WTC11 (cell line): Measurements from ENCODE around the gene SNX13. TPM values are rescaled to one million over a fixed set of nuclear protein-coding genes. Genes with fewer than 3 reads are reported as not detected.

Experiments
- ATAC-seq: fragments of 200-7000 bp; cut with Tn5 transposase; 2 replicates; pipeline ENCODE4 v1.10.0; 2021; ENCODE audit warnings: mild to moderate bottlenecking, moderate library complexity
- CTCF ChIA-PET: fragments of 300-600 bp; sonication (Branson Sonifier 250); formaldehyde crosslinking; loops from one replicate; lab custom pipeline; 2021; ENCODE audit warnings: antibody characterized with exemption; lab: Charles Lee
- POLR2A ChIA-PET: fragments of 350-600 bp; sonication (Branson Sonifier 250); formaldehyde crosslinking; loops from one replicate; lab custom pipeline; 2021; ENCODE audit warnings: antibody characterized with exemption; lab: Charles Lee
- DNase-seq: peaks from one replicate; pipeline ENCODE4 v3.0.0; 2021; ENCODE audit warnings: low spot score
- H3K27ac Mint-ChIP-seq: 2 replicates; pipeline ENCODE4 v1.8.0; 2021; ENCODE audit warnings: mixed read lengths
- H3K27me3 Mint-ChIP-seq: 2 replicates; pipeline ENCODE4 v1.8.0; 2021; ENCODE audit warnings: low read depth, mild to moderate bottlenecking, moderate library complexity, mixed read lengths
- H3K36me3 Mint-ChIP-seq: 2 replicates; pipeline ENCODE4 v1.8.0; 2021; ENCODE audit warnings: mixed read lengths
- H3K4me1 Mint-ChIP-seq: 2 replicates; pipeline ENCODE4 v1.8.0; 2022; ENCODE audit warnings: mixed read lengths
- H3K4me3 Mint-ChIP-seq: 2 replicates; pipeline ENCODE4 v1.8.0; 2021; ENCODE audit warnings: mild to moderate bottlenecking, moderate library complexity, mixed read lengths
- H3K9me3 Mint-ChIP-seq: 2 replicates; pipeline ENCODE4 v1.8.0; 2021; ENCODE audit warnings: mixed read lengths
- ATF1 ChIP-seq: sonication (generic); formaldehyde crosslinking; IDR thresholded peaks from 2 replicates; pipeline ENCODE4 v1.8.1; 2023; ENCODE audit warnings: mild to moderate bottlenecking, moderate library complexity, missing genetic modification reagents
- CBFB ChIP-seq: sonication (generic); formaldehyde crosslinking; IDR thresholded peaks from 2 replicates; pipeline ENCODE4 v1.8.1; 2022; ENCODE audit warnings: mild to moderate bottlenecking, low read depth, missing genetic modification reagents
- CDX4 ChIP-seq: fragments of 250-450 bp; sonication (Bioruptor Pico); IDR thresholded peaks from 2 replicates; pipeline ENCODE4 v1.9.0; 2021; ENCODE audit warnings: moderate library complexity, mild to moderate bottlenecking, inconsistent platforms, borderline replicate concordance
- CREM ChIP-seq: sonication (generic); formaldehyde crosslinking; IDR thresholded peaks from 2 replicates; pipeline ENCODE4 v1.8.1; 2022; ENCODE audit warnings: mild to moderate bottlenecking, missing genetic modification reagents, moderate library complexity
- ELF4 ChIP-seq: sonication (generic); formaldehyde crosslinking; IDR thresholded peaks from 2 replicates; pipeline ENCODE4 v1.8.1; 2022; ENCODE audit warnings: low read depth, mild to moderate bottlenecking, moderate library complexity, missing genetic modification reagents
- ETV6 ChIP-seq: sonication (generic); formaldehyde crosslinking; IDR thresholded peaks from 2 replicates; pipeline ENCODE4 v1.8.1; 2022; ENCODE audit warnings: mild to moderate bottlenecking, missing genetic modification reagents
- FOXJ3 ChIP-seq: sonication (generic); formaldehyde crosslinking; IDR thresholded peaks from 2 replicates; pipeline ENCODE4 v1.9.0; 2021; ENCODE audit warnings: missing genetic modification reagents, mild to moderate bottlenecking, borderline replicate concordance
- IRF1 ChIP-seq: sonication (generic); formaldehyde crosslinking; IDR thresholded peaks from 2 replicates; pipeline ENCODE4 v1.8.0; 2023; ENCODE audit warnings: missing genetic modification reagents
- KAT7 ChIP-seq: sonication (generic); formaldehyde crosslinking; IDR thresholded peaks from 2 replicates; pipeline ENCODE4 v1.8.1; 2023; ENCODE audit warnings: missing genetic modification reagents, mild to moderate bottlenecking, borderline replicate concordance
- NFATC4 ChIP-seq: fragments of 250-450 bp; sonication (Bioruptor Pico); IDR thresholded peaks from 2 replicates; pipeline ENCODE4 v1.9.0; 2021; ENCODE audit warnings: mild to moderate bottlenecking
- NFE2L1 ChIP-seq: sonication (generic); formaldehyde crosslinking; IDR thresholded peaks from 2 replicates; pipeline ENCODE4 v1.8.1; 2023; ENCODE audit warnings: missing genetic modification reagents
- RELA ChIP-seq: sonication (generic); formaldehyde crosslinking; IDR thresholded peaks from 2 replicates; pipeline ENCODE4 v1.8.1; 2022; ENCODE audit warnings: missing genetic modification reagents, mild to moderate bottlenecking, borderline replicate concordance
- ZNF121 ChIP-seq: sonication (generic); formaldehyde crosslinking; IDR thresholded peaks from 2 replicates; pipeline ENCODE4 v1.8.0; 2023; ENCODE audit warnings: missing genetic modification reagents
- ZNF138 ChIP-seq: sonication (generic); formaldehyde crosslinking; conservative IDR thresholded peaks from 2 replicates; pipeline ENCODE4 v1.8.1; 2022; ENCODE audit warnings: mild to moderate bottlenecking, moderate library complexity, missing genetic modification reagents
- ZNF219 ChIP-seq: sonication (generic); formaldehyde crosslinking; IDR thresholded peaks from 2 replicates; pipeline ENCODE4 v1.8.0; 2023; ENCODE audit warnings: missing genetic modification reagents, mild to moderate bottlenecking, borderline replicate concordance
- ZNF232 ChIP-seq: sonication (generic); formaldehyde crosslinking; IDR thresholded peaks from 2 replicates; pipeline ENCODE4 v1.8.0; 2022; ENCODE audit warnings: mild to moderate bottlenecking, missing genetic modification reagents
- ZNF263 ChIP-seq: sonication (generic); formaldehyde crosslinking; IDR thresholded peaks from 2 replicates; pipeline ENCODE4 v1.8.1; 2022; ENCODE audit warnings: low read depth, mild to moderate bottlenecking, moderate library complexity, missing genetic modification reagents
- ZNF416 ChIP-seq: fragments of 250-450 bp; sonication (Bioruptor Pico); IDR thresholded peaks from 2 replicates; pipeline ENCODE4 v1.9.0; 2021; ENCODE audit warnings: mild to moderate bottlenecking, inconsistent platforms
- ZNF671 ChIP-seq: fragments of 250-450 bp; sonication (Bioruptor Pico); IDR thresholded peaks from 2 replicates; pipeline ENCODE4 v1.8.0; 2021; ENCODE audit warnings: mild to moderate bottlenecking
- total RNA-seq: library from RNA; stranded (reverse); gene quantifications from 3 replicates; pipeline ENCODE4 v1.2.3, GENCODE V29; 2021
- TF ChIP-seq, protein P1 (sequence below): sonication (generic); formaldehyde crosslinking; IDR thresholded peaks from 2 replicates; pipeline ENCODE4 v1.8.1; 2023; ENCODE audit warnings: mild to moderate bottlenecking, missing genetic modification reagents, borderline replicate concordance
- TF ChIP-seq, protein P2 (sequence below): fragments of 250-450 bp; sonication (Bioruptor Pico); IDR thresholded peaks from 2 replicates; pipeline ENCODE4 v1.9.0; 2021; ENCODE audit warnings: mild to moderate bottlenecking, borderline replicate concordance
- TF ChIP-seq, protein P3 (sequence below): sonication (generic); formaldehyde crosslinking; IDR thresholded peaks from 2 replicates; pipeline ENCODE4 v1.8.0; 2022; ENCODE audit warnings: mild to moderate bottlenecking, missing genetic modification reagents

SNX13 gene
- total RNA-seq, 1 experiment from 2014 or later, result 27.5 TPM

- TF ChIP-seq, protein P1, sequence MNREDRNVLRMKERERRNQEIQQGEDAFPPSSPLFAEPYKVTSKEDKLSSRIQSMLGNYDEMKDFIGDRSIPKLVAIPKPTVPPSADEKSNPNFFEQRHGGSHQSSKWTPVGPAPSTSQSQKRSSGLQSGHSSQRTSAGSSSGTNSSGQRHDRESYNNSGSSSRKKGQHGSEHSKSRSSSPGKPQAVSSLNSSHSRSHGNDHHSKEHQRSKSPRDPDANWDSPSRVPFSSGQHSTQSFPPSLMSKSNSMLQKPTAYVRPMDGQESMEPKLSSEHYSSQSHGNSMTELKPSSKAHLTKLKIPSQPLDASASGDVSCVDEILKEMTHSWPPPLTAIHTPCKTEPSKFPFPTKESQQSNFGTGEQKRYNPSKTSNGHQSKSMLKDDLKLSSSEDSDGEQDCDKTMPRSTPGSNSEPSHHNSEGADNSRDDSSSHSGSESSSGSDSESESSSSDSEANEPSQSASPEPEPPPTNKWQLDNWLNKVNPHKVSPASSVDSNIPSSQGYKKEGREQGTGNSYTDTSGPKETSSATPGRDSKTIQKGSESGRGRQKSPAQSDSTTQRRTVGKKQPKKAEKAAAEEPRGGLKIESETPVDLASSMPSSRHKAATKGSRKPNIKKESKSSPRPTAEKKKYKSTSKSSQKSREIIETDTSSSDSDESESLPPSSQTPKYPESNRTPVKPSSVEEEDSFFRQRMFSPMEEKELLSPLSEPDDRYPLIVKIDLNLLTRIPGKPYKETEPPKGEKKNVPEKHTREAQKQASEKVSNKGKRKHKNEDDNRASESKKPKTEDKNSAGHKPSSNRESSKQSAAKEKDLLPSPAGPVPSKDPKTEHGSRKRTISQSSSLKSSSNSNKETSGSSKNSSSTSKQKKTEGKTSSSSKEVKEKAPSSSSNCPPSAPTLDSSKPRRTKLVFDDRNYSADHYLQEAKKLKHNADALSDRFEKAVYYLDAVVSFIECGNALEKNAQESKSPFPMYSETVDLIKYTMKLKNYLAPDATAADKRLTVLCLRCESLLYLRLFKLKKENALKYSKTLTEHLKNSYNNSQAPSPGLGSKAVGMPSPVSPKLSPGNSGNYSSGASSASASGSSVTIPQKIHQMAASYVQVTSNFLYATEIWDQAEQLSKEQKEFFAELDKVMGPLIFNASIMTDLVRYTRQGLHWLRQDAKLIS, result no peak
- TF ChIP-seq ELF4 (no peak), ZNF416 (no peak), CBFB (no peak), NFE2L1 (CRISPR knock-in tag) (no peak), ZNF121 (CRISPR knock-in tag) (no peak), ZNF671 (CRISPR knock-in tag) (no peak), KAT7 (CRISPR knock-in tag) (no peak)
Observed at GRCh38 chr7:17971411-17971810, 31.1 kb upstream of the SNX13 start (continued).

- ATAC-seq (no peak), DNase-seq (no peak)
- Mint-ChIP-seq H3K36me3 (no peaks in the 10 kb centered on the region), H3K9me3 (no peaks in the 10 kb centered on the region), H3K4me3 (no peak overlapping the region), H3K27ac (no peak overlapping the region), H3K27me3 (no peaks in the 10 kb centered on the region), H3K4me1 (no peaks in the 10 kb centered on the region)
- POLR2A ChIA-PET, result no interaction called here
- no peak for TF ChIP-seq ZNF138
- TF ChIP-seq RELA (CRISPR knock-in tag), result no peak
- no peak for TF ChIP-seq CDX4 (CRISPR knock-in tag)
- TF ChIP-seq FOXJ3 (CRISPR knock-in tag), result no peak
- TF ChIP-seq ZNF219 (CRISPR knock-in tag), result no peak
- TF ChIP-seq ZNF232, result no peak
- CTCF ChIA-PET, result interaction anchor here (1.5 to 1.6 kb wide), 2 partner anchors 199 to 262 kb away, joined by 3 to 8 read pairs; no protein-coding TSS in a partner anchor
Observed at GRCh38 chr7:17968791-17969715, 28.8 kb upstream of the SNX13 start.

- H3K36me3 Mint-ChIP-seq, result no peaks in the 10 kb centered on the region
- no peaks in the 10 kb centered on the region for H3K27me3 Mint-ChIP-seq
- POLR2A ChIA-PET, result no interaction called here
- no peak overlapping the region for H3K27ac Mint-ChIP-seq
- no peak overlapping the region for H3K4me3 Mint-ChIP-seq
- ATAC-seq (no peak), DNase-seq (no peak)
- CTCF ChIA-PET, result no interaction called here
- H3K9me3 Mint-ChIP-seq, result no peaks in the 10 kb centered on the region
- H3K4me1 Mint-ChIP-seq, result no peaks in the 10 kb centered on the region
- no peak for TF ChIP-seq ZNF416
- no peak for TF ChIP-seq ZNF263 (CRISPR knock-in tag)
- no peak for TF ChIP-seq NFATC4 (CRISPR knock-in tag)
- TF ChIP-seq, protein P2, sequence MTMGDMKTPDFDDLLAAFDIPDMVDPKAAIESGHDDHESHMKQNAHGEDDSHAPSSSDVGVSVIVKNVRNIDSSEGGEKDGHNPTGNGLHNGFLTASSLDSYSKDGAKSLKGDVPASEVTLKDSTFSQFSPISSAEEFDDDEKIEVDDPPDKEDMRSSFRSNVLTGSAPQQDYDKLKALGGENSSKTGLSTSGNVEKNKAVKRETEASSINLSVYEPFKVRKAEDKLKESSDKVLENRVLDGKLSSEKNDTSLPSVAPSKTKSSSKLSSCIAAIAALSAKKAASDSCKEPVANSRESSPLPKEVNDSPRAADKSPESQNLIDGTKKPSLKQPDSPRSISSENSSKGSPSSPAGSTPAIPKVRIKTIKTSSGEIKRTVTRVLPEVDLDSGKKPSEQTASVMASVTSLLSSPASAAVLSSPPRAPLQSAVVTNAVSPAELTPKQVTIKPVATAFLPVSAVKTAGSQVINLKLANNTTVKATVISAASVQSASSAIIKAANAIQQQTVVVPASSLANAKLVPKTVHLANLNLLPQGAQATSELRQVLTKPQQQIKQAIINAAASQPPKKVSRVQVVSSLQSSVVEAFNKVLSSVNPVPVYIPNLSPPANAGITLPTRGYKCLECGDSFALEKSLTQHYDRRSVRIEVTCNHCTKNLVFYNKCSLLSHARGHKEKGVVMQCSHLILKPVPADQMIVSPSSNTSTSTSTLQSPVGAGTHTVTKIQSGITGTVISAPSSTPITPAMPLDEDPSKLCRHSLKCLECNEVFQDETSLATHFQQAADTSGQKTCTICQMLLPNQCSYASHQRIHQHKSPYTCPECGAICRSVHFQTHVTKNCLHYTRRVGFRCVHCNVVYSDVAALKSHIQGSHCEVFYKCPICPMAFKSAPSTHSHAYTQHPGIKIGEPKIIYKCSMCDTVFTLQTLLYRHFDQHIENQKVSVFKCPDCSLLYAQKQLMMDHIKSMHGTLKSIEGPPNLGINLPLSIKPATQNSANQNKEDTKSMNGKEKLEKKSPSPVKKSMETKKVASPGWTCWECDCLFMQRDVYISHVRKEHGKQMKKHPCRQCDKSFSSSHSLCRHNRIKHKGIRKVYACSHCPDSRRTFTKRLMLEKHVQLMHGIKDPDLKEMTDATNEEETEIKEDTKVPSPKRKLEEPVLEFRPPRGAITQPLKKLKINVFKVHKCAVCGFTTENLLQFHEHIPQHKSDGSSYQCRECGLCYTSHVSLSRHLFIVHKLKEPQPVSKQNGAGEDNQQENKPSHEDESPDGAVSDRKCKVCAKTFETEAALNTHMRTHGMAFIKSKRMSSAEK (CRISPR knock-in tag), result no peak
- no peak for TF ChIP-seq ETV6 (CRISPR knock-in tag)
- no peak for TF ChIP-seq ATF1 (CRISPR knock-in tag)
- no peak for TF ChIP-seq IRF1 (CRISPR knock-in tag)
- TF ChIP-seq CREM (CRISPR knock-in tag), result no peak
- TF ChIP-seq RELA (CRISPR knock-in tag), result no peak
- TF ChIP-seq, protein P3, sequence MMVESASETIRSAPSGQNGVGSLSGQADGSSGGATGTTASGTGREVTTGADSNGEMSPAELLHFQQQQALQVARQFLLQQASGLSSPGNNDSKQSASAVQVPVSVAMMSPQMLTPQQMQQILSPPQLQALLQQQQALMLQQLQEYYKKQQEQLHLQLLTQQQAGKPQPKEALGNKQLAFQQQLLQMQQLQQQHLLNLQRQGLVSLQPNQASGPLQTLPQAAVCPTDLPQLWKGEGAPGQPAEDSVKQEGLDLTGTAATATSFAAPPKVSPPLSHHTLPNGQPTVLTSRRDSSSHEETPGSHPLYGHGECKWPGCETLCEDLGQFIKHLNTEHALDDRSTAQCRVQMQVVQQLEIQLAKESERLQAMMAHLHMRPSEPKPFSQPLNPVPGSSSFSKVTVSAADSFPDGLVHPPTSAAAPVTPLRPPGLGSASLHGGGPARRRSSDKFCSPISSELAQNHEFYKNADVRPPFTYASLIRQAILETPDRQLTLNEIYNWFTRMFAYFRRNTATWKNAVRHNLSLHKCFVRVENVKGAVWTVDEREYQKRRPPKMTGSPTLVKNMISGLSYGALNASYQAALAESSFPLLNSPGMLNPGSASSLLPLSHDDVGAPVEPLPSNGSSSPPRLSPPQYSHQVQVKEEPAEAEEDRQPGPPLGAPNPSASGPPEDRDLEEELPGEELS (CRISPR knock-in tag), result no peak
Observed at GRCh38 chr7:17966706-17967105, 26.4 kb upstream of the SNX13 start.
